ENCODE data around the gene EHD2. TPM values are rescaled to one million over a fixed set of nuclear protein-coding genes. Genes with fewer than 3 reads are reported as not detected.

EHD2 gene
- total and polyA plus RNA-seq, 2 of the 4 experiments (the other 2 are of a cell fraction), result 35.3 to 181 TPM

DNA sequence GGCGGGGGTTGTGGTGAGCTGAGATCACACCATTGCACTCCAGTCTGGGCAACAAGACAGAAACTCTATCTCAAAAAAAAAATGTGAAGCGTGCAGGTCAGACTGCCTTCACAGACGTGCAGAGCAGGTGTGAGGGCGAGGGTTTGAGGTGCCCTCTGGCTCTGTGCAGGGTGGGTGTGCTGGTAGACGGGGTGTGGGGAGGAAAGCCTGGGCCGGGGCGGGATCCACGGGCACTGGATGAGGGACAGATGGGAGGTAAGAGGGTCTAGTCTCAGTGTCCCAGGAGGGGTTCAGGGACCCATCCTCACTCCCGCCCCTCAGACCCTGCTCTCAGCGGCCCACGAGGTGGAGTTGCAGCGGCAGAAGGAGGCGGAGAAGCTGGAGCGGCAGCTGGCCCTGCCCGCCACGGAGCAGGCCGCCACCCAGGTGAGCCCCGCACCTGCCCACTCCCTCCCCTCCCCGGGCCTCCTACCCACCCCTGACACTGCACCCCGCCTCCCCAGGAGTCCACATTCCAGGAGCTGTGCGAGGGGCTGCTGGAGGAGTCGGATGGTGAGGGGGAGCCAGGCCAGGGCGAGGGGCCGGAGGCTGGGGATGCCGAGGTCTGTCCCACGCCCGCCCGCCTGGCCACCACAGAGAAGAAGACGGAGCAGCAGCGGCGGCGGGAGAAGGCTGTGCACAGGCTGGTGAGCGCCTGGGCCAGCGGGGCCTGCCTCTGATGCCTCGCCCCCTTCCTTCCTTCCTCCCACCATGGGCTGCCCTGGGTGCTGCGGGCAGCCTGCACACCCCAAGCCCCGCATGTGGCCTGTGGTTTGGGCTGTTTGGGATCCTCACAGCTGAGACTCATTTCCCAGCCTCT is 41.2 kb downstream of the EHD2 start:
- Histone ChIP-seq H2BK120ac (ENCODE audit: low read depth, low read length) (no peak overlapping the region), H2AK5ac (ENCODE audit: low read depth, low read length) (no peak overlapping the region), H2AK9ac (replicated peaks; ENCODE audit: low read depth, low read length, poor library complexity) (no peak overlapping the region), H3K14ac (replicated peaks; ENCODE audit: low read depth, low read length) (no peak overlapping the region), H3K4me1 (ENCODE audit: control insufficient read depth, insufficient read depth, low read length) (no peaks in the 10 kb centered on the region), H3K4ac (ENCODE audit: low read depth, low read length) (no peak overlapping the region), H2AFZ (replicated peaks; ENCODE audit: low read length, poor library complexity) (no peak overlapping the region), H3K56ac (ENCODE audit: extremely low read depth, insufficient read depth, low read length) (no peak overlapping the region), H3K4me2 (ENCODE audit: low read depth, low read length) (no peak overlapping the region), H3K4me3 (ENCODE audit: insufficient read depth, low read depth, low read length) (no peak overlapping the region), H3K79me1 (ENCODE audit: low read depth in 1 of 2, low read length in 2 of 2) (peaks cover 14 to 17% of the 10 kb centered on the region in 2 experiments; a peak in 3 of 4 replicates), H4K91ac (ENCODE audit: insufficient read depth, low read depth, low read length) (no peak overlapping the region), H2BK20ac (ENCODE audit: low read depth, low read length) (no peak overlapping the region), H3K9me3 (ENCODE audit: control insufficient read depth, insufficient read depth, low read length) (no peaks in the 10 kb centered on the region), H3K18ac (ENCODE audit: low read depth, low read length) (no peak overlapping the region), H3K27ac (ENCODE audit: insufficient read depth, low read length) (no peak overlapping the region), H3K9ac (ENCODE audit: low read depth, low read length) (no peak overlapping the region), H2BK15ac (ENCODE audit: low read depth, low read length) (no peak overlapping the region), H4K5ac (ENCODE audit: low read depth, low read length) (no peak overlapping the region), H3K27me3 (ENCODE audit: control insufficient read depth, insufficient read depth, low read length) (no peaks in the 10 kb centered on the region), H4K20me1 (ENCODE audit: insufficient read depth, low read length) (peaks cover 20% of the 10 kb centered on the region), H2BK5ac (ENCODE audit: low read depth, low read length, poor library complexity, severe bottlenecking) (no peak overlapping the region), H4K8ac (ENCODE audit: low read depth in 2 of 2, low read length in 2 of 2) (no peak overlapping the region), H3K23ac (ENCODE audit: low read depth, low read length) (no peak overlapping the region), H3K9me1 (ENCODE audit: insufficient read depth, low read length) (no peaks in the 10 kb centered on the region), H3K36me3 (ENCODE audit: control insufficient read depth, insufficient read depth, low read length) (peaks cover 84% of the 10 kb centered on the region)
- POLR2A ChIA-PET (ENCODE audit: unreplicated experiment), result no interaction called here
- DNase-seq (no peak), ATAC-seq (ENCODE audit: low read depth) (no peak)
- WGBS, 2 experiments (ENCODE audit: extremely low coverage in 2 of 2, insufficient read length in 1 of 2), result 94% methylated on average over 7 of the region's 37 CpGs; no CpG with 5 or more reads in 1 of the 2 experiments
- CTCF ChIA-PET, result no interaction called here
- dilution Hi-C loops (cut with HindIII; ENCODE audit: low sequenced_read_pairs, unreplicated experiment) (no loop called here), intact Hi-C loops (cut with micrococcal nuclease) (no loop called here), in situ Hi-C loops (cut with MboI; ENCODE audit: low sequenced_read_pairs) (no loop called here)
- no TSS peak for BruUV-seq (replicated peaks)
- TF ChIP-seq POLR2A (IDR thresholded peaks at IDR 0.05; ENCODE audit: low read depth, low read length), result no peak
- TF ChIP-seq, protein P1, sequence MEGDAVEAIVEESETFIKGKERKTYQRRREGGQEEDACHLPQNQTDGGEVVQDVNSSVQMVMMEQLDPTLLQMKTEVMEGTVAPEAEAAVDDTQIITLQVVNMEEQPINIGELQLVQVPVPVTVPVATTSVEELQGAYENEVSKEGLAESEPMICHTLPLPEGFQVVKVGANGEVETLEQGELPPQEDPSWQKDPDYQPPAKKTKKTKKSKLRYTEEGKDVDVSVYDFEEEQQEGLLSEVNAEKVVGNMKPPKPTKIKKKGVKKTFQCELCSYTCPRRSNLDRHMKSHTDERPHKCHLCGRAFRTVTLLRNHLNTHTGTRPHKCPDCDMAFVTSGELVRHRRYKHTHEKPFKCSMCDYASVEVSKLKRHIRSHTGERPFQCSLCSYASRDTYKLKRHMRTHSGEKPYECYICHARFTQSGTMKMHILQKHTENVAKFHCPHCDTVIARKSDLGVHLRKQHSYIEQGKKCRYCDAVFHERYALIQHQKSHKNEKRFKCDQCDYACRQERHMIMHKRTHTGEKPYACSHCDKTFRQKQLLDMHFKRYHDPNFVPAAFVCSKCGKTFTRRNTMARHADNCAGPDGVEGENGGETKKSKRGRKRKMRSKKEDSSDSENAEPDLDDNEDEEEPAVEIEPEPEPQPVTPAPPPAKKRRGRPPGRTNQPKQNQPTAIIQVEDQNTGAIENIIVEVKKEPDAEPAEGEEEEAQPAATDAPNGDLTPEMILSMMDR (conservative IDR thresholded peaks at IDR 0.05; ENCODE audit: low read depth, low read length), result no peak
- no peak for TF ChIP-seq BHLHE40 (IDR thresholded peaks at IDR 0.05; ENCODE audit: low read depth, low read length)
- TF ChIP-seq CEBPB (IDR thresholded peaks at IDR 0.05; ENCODE audit: low read depth, low read length), result no peak
- no peak for TF ChIP-seq FOS (IDR thresholded peaks at IDR 0.05; ENCODE audit: low read depth, low read length)
- no peak for TF ChIP-seq SMC3 (IDR thresholded peaks at IDR 0.05; ENCODE audit: low read depth, low read length)
- no peak for TF ChIP-seq MAFK (IDR thresholded peaks at IDR 0.05; ENCODE audit: low read depth, low read length)
- TF ChIP-seq MAZ (IDR thresholded peaks at IDR 0.05; ENCODE audit: borderline replicate concordance, low read depth, low read length), result no peak
- no peak for TF ChIP-seq NFE2L2 (IDR thresholded peaks at IDR 0.05; ENCODE audit: low read depth, low read length)
- no peak for TF ChIP-seq CHD1 (IDR thresholded peaks at IDR 0.05; ENCODE audit: low read depth, low read length)
- TF ChIP-seq RFX5 (IDR thresholded peaks at IDR 0.05; ENCODE audit: low read depth, low read length), result no peak
- no peak for TF ChIP-seq RCOR1 (IDR thresholded peaks at IDR 0.05; ENCODE audit: insufficient replicate concordance, low read length)
- TF ChIP-seq, protein P2, sequence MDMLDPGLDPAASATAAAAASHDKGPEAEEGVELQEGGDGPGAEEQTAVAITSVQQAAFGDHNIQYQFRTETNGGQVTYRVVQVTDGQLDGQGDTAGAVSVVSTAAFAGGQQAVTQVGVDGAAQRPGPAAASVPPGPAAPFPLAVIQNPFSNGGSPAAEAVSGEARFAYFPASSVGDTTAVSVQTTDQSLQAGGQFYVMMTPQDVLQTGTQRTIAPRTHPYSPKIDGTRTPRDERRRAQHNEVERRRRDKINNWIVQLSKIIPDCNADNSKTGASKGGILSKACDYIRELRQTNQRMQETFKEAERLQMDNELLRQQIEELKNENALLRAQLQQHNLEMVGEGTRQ (IDR thresholded peaks at IDR 0.05; ENCODE audit: low read depth, low read length), result no peak
- TF ChIP-seq RAD21 (IDR thresholded peaks at IDR 0.05; ENCODE audit: low read length), result no peak
- TF ChIP-seq, protein P3, sequence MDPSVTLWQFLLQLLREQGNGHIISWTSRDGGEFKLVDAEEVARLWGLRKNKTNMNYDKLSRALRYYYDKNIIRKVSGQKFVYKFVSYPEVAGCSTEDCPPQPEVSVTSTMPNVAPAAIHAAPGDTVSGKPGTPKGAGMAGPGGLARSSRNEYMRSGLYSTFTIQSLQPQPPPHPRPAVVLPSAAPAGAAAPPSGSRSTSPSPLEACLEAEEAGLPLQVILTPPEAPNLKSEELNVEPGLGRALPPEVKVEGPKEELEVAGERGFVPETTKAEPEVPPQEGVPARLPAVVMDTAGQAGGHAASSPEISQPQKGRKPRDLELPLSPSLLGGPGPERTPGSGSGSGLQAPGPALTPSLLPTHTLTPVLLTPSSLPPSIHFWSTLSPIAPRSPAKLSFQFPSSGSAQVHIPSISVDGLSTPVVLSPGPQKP (IDR thresholded peaks at IDR 0.05; ENCODE audit: borderline replicate concordance, low read depth, low read length), result no peak

Data from IMR-90 (cell line).